IPS-15b (cell line): ENCODE measurements around the gene WDR48.

Experiments
- H3K27me3 ChIP-seq: one replicate; pipeline ENCODE4 v1.6.1; 2013; ENCODE audit warnings: low read length; ENCODE audit not compliant: control insufficient read depth, insufficient read depth
- H3K36me3 ChIP-seq: one replicate; pipeline ENCODE4 v1.6.1; 2013; ENCODE audit warnings: low read length; ENCODE audit not compliant: control insufficient read depth, insufficient read depth
- H3K4me1 ChIP-seq: one replicate; pipeline ENCODE4 v1.6.1; 2013; ENCODE audit warnings: mild to moderate bottlenecking, low read length; ENCODE audit not compliant: control insufficient read depth, insufficient read depth
- H3K4me3 ChIP-seq: one replicate; pipeline ENCODE4 v1.5.1; 2013; ENCODE audit warnings: low read depth, low read length
- H3K9ac ChIP-seq: one replicate; pipeline ENCODE4 v1.6.1; 2013; ENCODE audit warnings: low read depth, mild to moderate bottlenecking, low read length
- H3K9me3 ChIP-seq: one replicate; pipeline ENCODE4 v1.6.1; 2013; ENCODE audit warnings: mild to moderate bottlenecking, low read length; ENCODE audit not compliant: control insufficient read depth, insufficient read depth

The WDR48 gene

GRCh38 chr3:39127269-39127907 is 75.6 kb downstream of the WDR48 start:
- no peak overlapping the region for H3K4me3 ChIP-seq
- no peaks in the 10 kb centered on the region for H3K9me3 ChIP-seq
- H3K9ac ChIP-seq: no peak overlapping the region
- H3K36me3 ChIP-seq: no peaks in the 10 kb centered on the region
- H3K27me3 ChIP-seq: no peaks in the 10 kb centered on the region
- no peaks in the 10 kb centered on the region for H3K4me1 ChIP-seq

- Histone ChIP-seq H3K4me1 (no peaks in the 10 kb centered on the region), H3K36me3 (no peaks in the 10 kb centered on the region), H3K9me3 (no peaks in the 10 kb centered on the region), H3K27me3 (no peaks in the 10 kb centered on the region), H3K9ac (no peak overlapping the region), H3K4me3 (no peak overlapping the region)
Measured at GRCh38 chr3:39127908-39128304, 76.1 kb downstream of the WDR48 start.

- Histone ChIP-seq H3K4me1 (no peaks in the 10 kb centered on the region), H3K9me3 (no peaks in the 10 kb centered on the region), H3K4me3 (no peak overlapping the region), H3K9ac (no peak overlapping the region), H3K36me3 (no peaks in the 10 kb centered on the region), H3K27me3 (no peaks in the 10 kb centered on the region)
Measured at GRCh38 chr3:39128951-39129350, 77.1 kb downstream of the WDR48 start.

- Histone ChIP-seq H3K4me3 (no peak overlapping the region), H3K9me3 (no peaks in the 10 kb centered on the region), H3K36me3 (no peaks in the 10 kb centered on the region), H3K9ac (no peak overlapping the region), H3K27me3 (no peaks in the 10 kb centered on the region), H3K4me1 (no peaks in the 10 kb centered on the region)
Measured at GRCh38 chr3:39130026-39130425, 78.2 kb downstream of the WDR48 start.

- Histone ChIP-seq H3K36me3 (no peaks in the 10 kb centered on the region), H3K9ac (no peak overlapping the region), H3K4me1 (no peaks in the 10 kb centered on the region), H3K27me3 (no peaks in the 10 kb centered on the region), H3K4me3 (no peak overlapping the region), H3K9me3 (no peaks in the 10 kb centered on the region)
Measured at GRCh38 chr3:39130693-39131265, 79.0 kb downstream of the WDR48 start.

GRCh38 chr3:39132096-39133092 is 80.6 kb downstream of the WDR48 start:
- Histone ChIP-seq H3K4me3 (no peak overlapping the region), H3K36me3 (no peaks in the 10 kb centered on the region), H3K4me1 (no peaks in the 10 kb centered on the region), H3K9me3 (no peaks in the 10 kb centered on the region), H3K27me3 (no peaks in the 10 kb centered on the region), H3K9ac (no peak overlapping the region)

- no peak overlapping the region for H3K9ac ChIP-seq
- no peak overlapping the region for H3K4me3 ChIP-seq
- no peaks in the 10 kb centered on the region for H3K27me3 ChIP-seq
- no peaks in the 10 kb centered on the region for H3K36me3 ChIP-seq
- no peaks in the 10 kb centered on the region for H3K4me1 ChIP-seq
- no peaks in the 10 kb centered on the region for H3K9me3 ChIP-seq
Measured at GRCh38 chr3:39133093-39133490, 81.3 kb downstream of the WDR48 start.

GRCh38 chr3:39133822-39134221 is 82.0 kb downstream of the WDR48 start:
- Histone ChIP-seq H3K9ac (no peak overlapping the region), H3K27me3 (no peaks in the 10 kb centered on the region), H3K36me3 (no peaks in the 10 kb centered on the region), H3K9me3 (no peaks in the 10 kb centered on the region), H3K4me3 (no peak overlapping the region), H3K4me1 (no peaks in the 10 kb centered on the region)

- H3K9me3 ChIP-seq: no peaks in the 10 kb centered on the region
- no peak overlapping the region for H3K9ac ChIP-seq
- H3K4me1 ChIP-seq: no peaks in the 10 kb centered on the region
- no peaks in the 10 kb centered on the region for H3K36me3 ChIP-seq
- H3K27me3 ChIP-seq: no peaks in the 10 kb centered on the region
- no peak overlapping the region for H3K4me3 ChIP-seq
Measured at GRCh38 chr3:39134305-39134704, 82.5 kb downstream of the WDR48 start.

- H3K4me3 ChIP-seq: no peak overlapping the region
- H3K9me3 ChIP-seq: no peaks in the 10 kb centered on the region
- no peaks in the 10 kb centered on the region for H3K4me1 ChIP-seq
- H3K36me3 ChIP-seq: no peaks in the 10 kb centered on the region
- H3K27me3 ChIP-seq: no peaks in the 10 kb centered on the region
- no peak overlapping the region for H3K9ac ChIP-seq
Measured at GRCh38 chr3:39135170-39135805, 83.5 kb downstream of the WDR48 start.

GRCh38 chr3:39136533-39137434 is 85.0 kb downstream of the WDR48 start:
- H3K4me1 ChIP-seq: no peaks in the 10 kb centered on the region
- peaks cover 3% of the 10 kb centered on the region for H3K36me3 ChIP-seq
- no peak overlapping the region for H3K4me3 ChIP-seq
- H3K27me3 ChIP-seq: no peaks in the 10 kb centered on the region
- H3K9ac ChIP-seq: no peak overlapping the region
- no peaks in the 10 kb centered on the region for H3K9me3 ChIP-seq
